B cell (primary cell): ENCODE data around the gene ELF3. TPM values are rescaled to one million over a fixed set of nuclear protein-coding genes. Genes with fewer than 3 reads are reported as not detected.

Experiments
- ATAC-seq: fragments of 200-7000 bp; cut with Tn5 transposase; one replicate; pipeline ENCODE4 v1.10.0; 2021; ENCODE audit warnings: low read depth, mild to moderate bottlenecking, moderate number of reproducible peaks, moderate library complexity
- CTCF ChIA-PET: fragments of 350-600 bp; sonication (Branson Sonifier 250); formaldehyde crosslinking; loops from one replicate; lab custom pipeline; 2021; ENCODE audit warnings: antibody characterized with exemption, inconsistent platforms; lab: Charles Lee
- POLR2A ChIA-PET: fragments of 350-600 bp; sonication (Branson Sonifier 250); formaldehyde crosslinking; loops from one replicate; lab custom pipeline; 2021; ENCODE audit warnings: antibody characterized with exemption; lab: Charles Lee
- DNase-seq: peaks from one replicate; pipeline ENCODE4 v3.0.0; 2013
- H2AFZ ChIP-seq: 2 replicates; pipeline ENCODE4 v1.6.1; 2012; ENCODE audit warnings: mild to moderate bottlenecking, low read depth, low read length; ENCODE audit not compliant: insufficient read depth, poor library complexity, severe bottlenecking
- H3K27ac ChIP-seq, 2 donors: 1 replicate in 1 of 2; 2 replicates in 1 of 2; pipeline ENCODE4 v1.5.1; 2012 to 2013; ENCODE audit warnings: low read length in 2 of 2, mild to moderate bottlenecking in 2 of 2, moderate library complexity in 1 of 2
- H3K27me3 ChIP-seq, 4 experiments: fragments of 200-600 bp in 1 of 4; sonication (generic) in 1 of 4; replicated peaks in 1 of 4; 1 replicate in 2 of 4; 2 replicates in 2 of 4; pipeline versions ENCODE4 v1.6.1 to v1.7.0; 2013 to 2016; ENCODE audit warnings: low read length in 3 of 4, mild to moderate bottlenecking in 2 of 4, mixed read lengths in 1 of 4, moderate library complexity in 1 of 4; ENCODE audit not compliant: insufficient read depth in 4 of 4, control insufficient read depth in 3 of 4; ENCODE audit errors: control extremely low read depth in 1 of 4
- H3K36me3 ChIP-seq, 2 experiments: replicated peaks in 1 of 2; 1 replicate in 1 of 2; 2 replicates in 1 of 2; pipeline versions ENCODE4 v1.6.1 to v1.7.1; 2013; ENCODE audit warnings: low read length in 1 of 2; ENCODE audit not compliant: insufficient read depth in 2 of 2, control insufficient read depth in 1 of 2; ENCODE audit errors: control extremely low read depth in 1 of 2, extremely low read depth in 1 of 2
- H3K4me1 ChIP-seq, 2 donors: fragments of 200-600 bp in 1 of 2; sonication (generic) in 1 of 2; 1 replicate in 1 of 2; 2 replicates in 1 of 2; pipeline versions ENCODE4 v1.5.1 to v1.6.1; 2013 to 2017; ENCODE audit warnings: low read length in 2 of 2; ENCODE audit not compliant: control insufficient read depth in 2 of 2, insufficient read depth in 2 of 2
- H3K4me2 ChIP-seq: replicated peaks from 2 replicates; pipeline ENCODE3; 2012; ENCODE audit warnings: mild to moderate bottlenecking, low read depth, low read length; ENCODE audit not compliant: poor library complexity, severe bottlenecking
- H3K4me3 ChIP-seq, 5 experiments: fragments of 200-600 bp in 1 of 5; sonication (generic) in 1 of 5; 1 replicate in 3 of 5; 2 replicates in 2 of 5; pipeline versions ENCODE4 v1.5.1 to v1.7.0; 2011 to 2016; ENCODE audit warnings: low read length in 4 of 5, mild to moderate bottlenecking in 4 of 5, low read depth in 2 of 5, control low read depth in 1 of 5, moderate library complexity in 1 of 5; ENCODE audit not compliant: insufficient read depth in 1 of 5; ENCODE audit errors: control extremely low read depth in 1 of 5, extremely low read depth in 1 of 5
- H3K79me2 ChIP-seq: fragments of 200-600 bp; sonication (generic); one replicate; pipeline ENCODE4 v1.6.0; 2016; ENCODE audit warnings: low read length; ENCODE audit not compliant: control insufficient read depth, insufficient read depth
- H3K9ac ChIP-seq: fragments of 200-600 bp; sonication (generic); 2 replicates; pipeline ENCODE4 v1.6.1; 2017; ENCODE audit warnings: mild to moderate bottlenecking, low read length, moderate library complexity
- H3K9me3 ChIP-seq, 3 donors: one replicate each; pipeline versions ENCODE4 v1.6.1 to v1.7.1; 2013; ENCODE audit warnings: low read length in 2 of 3; ENCODE audit not compliant: control insufficient read depth in 2 of 3, insufficient read depth in 1 of 3; ENCODE audit errors: control extremely low read depth in 1 of 3
- H4K20me1 ChIP-seq: 2 replicates; pipeline ENCODE4 v1.6.0; 2012; ENCODE audit warnings: mild to moderate bottlenecking, low read length; ENCODE audit not compliant: insufficient read depth, control insufficient read depth, poor library complexity, severe bottlenecking
- H3K27ac Mint-ChIP-seq: one replicate; pipeline ENCODE4 v1.8.0; 2021; ENCODE audit warnings: mixed read lengths
- H3K27me3 Mint-ChIP-seq: one replicate; pipeline ENCODE4 v1.8.0; 2021; ENCODE audit warnings: mixed read lengths
- H3K4me1 Mint-ChIP-seq: one replicate; pipeline ENCODE4 v1.8.0; 2021; ENCODE audit warnings: mixed read lengths
- H3K4me3 Mint-ChIP-seq: one replicate; pipeline ENCODE4 v1.8.0; 2021; ENCODE audit warnings: mixed read lengths
- H3K9me3 Mint-ChIP-seq: one replicate; pipeline ENCODE4 v1.8.0; 2022; ENCODE audit warnings: mixed read lengths; ENCODE audit not compliant: insufficient read depth
- CTCF ChIP-seq: fragments of 200-600 bp; IDR thresholded peaks from one replicate; pipeline ENCODE4 v1.8.0; 2022; ENCODE audit warnings: antibody characterized with exemption, mild to moderate bottlenecking
- EZH2 ChIP-seq: IDR thresholded peaks from 2 replicates; pipeline ENCODE4 v1.6.1; 2012; ENCODE audit warnings: borderline replicate concordance, low read depth, mild to moderate bottlenecking, moderate library complexity, low read length; ENCODE audit not compliant: insufficient read depth, poor library complexity, severe bottlenecking
- WGBS: methylation state at CpG from one replicate; pipeline ENCODE4 v1.1.5; 2013; ENCODE audit warnings: missing lambda C conversion rate; ENCODE audit not compliant: insufficient coverage; 5-methylcytosine and 5-hydroxymethylcytosine counted together
- intact Hi-C: fragments of 100-400 bp; cut with micrococcal nuclease; formaldehyde crosslinking; loops from one replicate; pipeline ENCODE4 v1.10.0; 2022
- polyA plus RNA-seq: library from polyadenylated mRNA; depleted of rRNA; stranded (reverse); fragments of >200 nt; gene quantifications from 2 replicates; pipeline ENCODE4 v1.2.3, GENCODE V29; 2012
- total RNA-seq, 2 donors: library from RNA; stranded (reverse); fragments of 120-200 nt in 1 of 2; gene quantifications; 1 replicate in 1 of 2; 2 replicates in 1 of 2; pipeline versions ENCODE4 v1.2.3 to v1.2.4, GENCODE V29; 2013 to 2022

ELF3 gene
- total and polyA plus RNA-seq, 2 donors (not counting 1 experiment from before 2014, with no cell fraction given) = 1.6 to 4.0 TPM

GRCh38 chr1:202002507-202002906, 7.9 kb upstream of the ELF3 start:
- Mint-ChIP-seq H3K9me3 (no peaks in the 10 kb centered on the region), H3K27me3 (no peaks in the 10 kb centered on the region), H3K4me1 (no peaks in the 10 kb centered on the region), H3K27ac (no peak overlapping the region), H3K4me3 (no peak overlapping the region)
- ChIA-PET CTCF (no interaction called here), POLR2A (no interaction called here)
- WGBS = 100% methylated on average over 2 of the region's 9 CpGs
- H3K27ac ChIP-seq = no peak overlapping the region
- H3K4me1 ChIP-seq = no peaks in the 10 kb centered on the region
- no peak for TF ChIP-seq CTCF
- TF ChIP-seq EZH2 = no peak
- intact Hi-C loops = no loop called here
- peaks cover 9 to 59% of the 10 kb centered on the region in 2 experiments for H3K36me3 ChIP-seq
- H3K9ac ChIP-seq = no peak overlapping the region
- ATAC-seq (no peak), DNase-seq (no peak)
- no peak overlapping the region for H2AFZ ChIP-seq
- no peak overlapping the region for H3K4me2 ChIP-seq
- H3K27me3 ChIP-seq = no peaks in the 10 kb centered on the region
- no peaks in the 10 kb centered on the region for H3K79me2 ChIP-seq
- H3K9me3 ChIP-seq = no peaks in the 10 kb centered on the region
- H3K4me3 ChIP-seq = no peak overlapping the region
- H4K20me1 ChIP-seq = no peaks in the 10 kb centered on the region

GRCh38 chr1:202004711-202005110, 5.7 kb upstream of the ELF3 start:
- intact Hi-C loops = no loop called here
- Histone ChIP-seq H3K9ac (no peak overlapping the region), H3K4me3 (no peak overlapping the region), H4K20me1 (no peaks in the 10 kb centered on the region), H3K27ac (no peak overlapping the region), H3K4me2 (no peak overlapping the region), H2AFZ (no peak overlapping the region), H3K79me2 (no peaks in the 10 kb centered on the region), H3K9me3 (no peaks in the 10 kb centered on the region), H3K4me1 (peaks cover 0 to 3% of the 10 kb centered on the region in 2 donors), H3K36me3 (peaks cover 9 to 55% of the 10 kb centered on the region in 2 experiments), H3K27me3 (no peaks in the 10 kb centered on the region)
- no peak overlapping the region for H3K27ac Mint-ChIP-seq
- H3K4me3 Mint-ChIP-seq = no peak overlapping the region
- ATAC-seq = no peak
- TF ChIP-seq EZH2 (no peak), CTCF (no peak)
- CTCF ChIA-PET = no interaction called here
- no peak for DNase-seq
- WGBS = 96% methylated on average over 9 of the region's 9 CpGs
- no peaks in the 10 kb centered on the region for H3K27me3 Mint-ChIP-seq
- POLR2A ChIA-PET = no interaction called here
- no peaks in the 10 kb centered on the region for H3K9me3 Mint-ChIP-seq
- peaks cover 2% of the 10 kb centered on the region for H3K4me1 Mint-ChIP-seq
